HK-2 (cell line): ENCODE data around the gene MESP2.
A peak's percentile ranks its signal among the peaks of the same experiment; 100 is the strongest.
"Not testable (repeated sequence)": the region's sequence is repeated elsewhere in the genome, so short reads cannot be mapped to it uniquely, and the experiment has no call there.

Experiments used
- DNase-seq: peaks from one replicate; pipeline ENCODE4 v3.0.0-alpha.2; 2018; ENCODE audit not compliant: unreplicated experiment

Gene MESP2

DNA sequence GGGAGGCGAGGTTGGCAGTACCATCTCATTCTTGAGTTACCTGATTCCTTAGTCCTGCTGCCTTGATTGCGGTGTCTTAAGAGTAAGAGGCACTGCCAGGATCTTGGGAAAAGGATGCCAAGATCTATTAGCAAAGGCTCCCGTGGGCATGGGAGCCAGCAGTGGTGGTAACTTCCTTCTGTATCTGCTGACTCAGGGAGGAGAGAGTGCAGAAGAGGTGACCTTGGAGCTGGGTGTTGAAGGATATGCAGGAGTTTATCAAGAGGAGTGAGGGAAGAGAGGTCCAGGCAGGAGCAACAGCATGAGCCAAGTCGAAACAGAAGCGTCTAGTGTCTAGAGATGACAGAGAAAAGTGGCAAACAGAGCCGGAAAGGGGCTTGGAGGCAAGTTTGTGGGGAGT, 4.5 kb downstream of the MESP2 start:
- DNase-seq: no peak

DNA sequence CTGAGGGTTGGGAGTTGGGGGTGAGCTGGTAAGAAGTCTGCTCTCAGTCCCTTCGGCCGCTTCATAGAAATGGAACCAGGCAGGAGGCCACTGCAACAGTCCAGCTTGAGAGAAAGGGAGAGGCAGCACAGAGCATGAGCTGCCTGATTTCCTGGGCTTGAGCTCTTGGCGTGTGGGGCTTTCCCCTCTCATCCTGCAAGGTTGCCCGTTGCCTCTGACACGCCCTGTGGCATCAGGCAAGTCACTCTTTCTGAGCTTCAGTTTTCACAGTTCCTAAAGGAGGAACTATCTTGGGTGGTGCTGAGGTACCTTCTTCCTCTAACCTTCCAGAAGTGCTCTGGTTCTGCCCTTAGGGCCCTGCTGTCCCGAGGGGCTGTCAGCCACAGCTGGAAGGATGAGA, 4.9 kb downstream of the MESP2 start:
- no peak for DNase-seq

DNA sequence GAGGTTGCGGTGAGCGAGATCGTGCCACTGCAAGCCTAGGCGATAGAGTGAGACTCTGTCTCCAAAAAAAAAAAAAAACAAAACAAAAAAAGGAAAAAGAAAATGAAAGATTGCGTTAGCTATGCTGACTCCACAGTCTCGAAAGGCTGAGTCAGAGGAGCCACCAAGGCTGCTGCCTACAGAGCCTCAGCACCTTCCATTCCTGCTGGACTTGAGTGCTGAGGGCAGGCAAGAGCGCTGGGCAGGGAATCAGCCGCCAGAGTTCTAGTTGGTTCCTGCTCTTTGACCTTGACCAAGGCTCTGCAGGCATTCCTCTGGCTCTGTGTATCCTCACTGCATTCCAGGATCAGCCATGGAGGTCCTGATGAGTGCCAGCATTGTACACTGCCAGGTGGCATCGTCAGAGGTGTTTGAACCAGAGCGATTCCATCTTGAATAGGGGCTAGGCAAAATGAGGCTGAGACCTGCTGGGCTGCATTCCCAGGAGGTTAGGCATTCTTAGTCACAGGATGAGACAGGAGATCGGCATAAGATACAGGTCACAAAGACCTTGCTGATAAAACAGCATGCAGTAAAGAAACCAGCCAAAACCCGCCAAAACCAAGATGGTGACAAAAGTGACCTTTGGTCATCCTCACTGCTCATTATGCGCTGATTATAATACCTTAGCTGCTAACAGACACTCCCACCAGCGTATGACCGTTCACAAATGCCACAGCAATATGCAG, 5.9 kb downstream of the MESP2 start:
- peak; percentile 5 for DNase-seq

DNA sequence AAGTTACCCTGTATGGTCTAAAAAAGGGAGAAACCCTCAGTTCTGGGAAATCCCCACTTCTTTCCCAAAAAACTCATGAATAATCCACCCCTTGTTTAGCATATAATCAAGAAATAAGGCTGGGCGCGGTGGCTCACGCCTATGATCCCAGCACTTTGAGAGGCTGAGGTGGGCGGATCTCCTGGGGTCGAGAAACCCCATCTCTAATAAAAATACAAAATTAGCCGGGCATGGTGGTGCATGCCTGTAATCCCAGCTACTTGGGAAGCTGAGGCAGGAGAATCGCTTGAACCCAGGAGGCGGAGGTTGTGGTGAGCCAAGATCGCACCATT, 6.5 kb downstream of the MESP2 start:
- DNase-seq: not testable (repeated sequence)

DNA sequence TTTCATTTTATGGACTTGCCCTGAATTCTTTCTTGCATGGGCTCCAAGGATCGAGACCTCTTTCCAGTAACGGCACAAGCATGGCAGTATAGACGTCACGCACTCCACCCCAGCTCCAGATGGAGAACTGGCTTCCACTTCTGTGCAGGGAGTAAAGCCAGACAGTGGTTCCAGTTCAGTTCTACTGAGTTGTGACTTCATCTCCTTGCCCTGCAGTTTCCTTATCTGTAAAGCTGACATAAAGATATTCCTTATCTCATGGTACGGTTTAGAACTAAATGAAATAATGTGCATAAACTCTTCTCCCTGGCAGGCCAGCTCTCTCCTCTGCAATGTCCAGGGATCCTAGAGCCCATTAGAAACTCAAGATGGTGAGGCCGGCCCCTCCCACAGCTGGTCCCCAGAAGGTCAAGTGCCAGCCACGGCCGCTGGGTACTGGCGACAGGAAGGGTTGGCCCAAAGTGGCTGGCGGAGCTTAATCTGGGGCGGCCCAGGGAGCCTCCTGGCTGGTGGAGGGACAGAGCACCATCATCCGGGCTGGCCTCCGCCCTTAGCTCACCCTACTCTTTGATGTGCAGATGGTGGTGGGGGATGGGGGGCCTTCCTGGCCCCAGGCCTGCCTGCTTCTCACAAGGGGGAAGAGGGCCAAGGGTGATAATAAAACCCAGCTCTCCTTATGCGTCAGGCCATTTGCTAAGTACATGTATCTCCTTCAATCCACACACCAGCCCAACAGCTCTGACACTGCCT, 7.2 kb downstream of the MESP2 start:
- no peak for DNase-seq

DNA sequence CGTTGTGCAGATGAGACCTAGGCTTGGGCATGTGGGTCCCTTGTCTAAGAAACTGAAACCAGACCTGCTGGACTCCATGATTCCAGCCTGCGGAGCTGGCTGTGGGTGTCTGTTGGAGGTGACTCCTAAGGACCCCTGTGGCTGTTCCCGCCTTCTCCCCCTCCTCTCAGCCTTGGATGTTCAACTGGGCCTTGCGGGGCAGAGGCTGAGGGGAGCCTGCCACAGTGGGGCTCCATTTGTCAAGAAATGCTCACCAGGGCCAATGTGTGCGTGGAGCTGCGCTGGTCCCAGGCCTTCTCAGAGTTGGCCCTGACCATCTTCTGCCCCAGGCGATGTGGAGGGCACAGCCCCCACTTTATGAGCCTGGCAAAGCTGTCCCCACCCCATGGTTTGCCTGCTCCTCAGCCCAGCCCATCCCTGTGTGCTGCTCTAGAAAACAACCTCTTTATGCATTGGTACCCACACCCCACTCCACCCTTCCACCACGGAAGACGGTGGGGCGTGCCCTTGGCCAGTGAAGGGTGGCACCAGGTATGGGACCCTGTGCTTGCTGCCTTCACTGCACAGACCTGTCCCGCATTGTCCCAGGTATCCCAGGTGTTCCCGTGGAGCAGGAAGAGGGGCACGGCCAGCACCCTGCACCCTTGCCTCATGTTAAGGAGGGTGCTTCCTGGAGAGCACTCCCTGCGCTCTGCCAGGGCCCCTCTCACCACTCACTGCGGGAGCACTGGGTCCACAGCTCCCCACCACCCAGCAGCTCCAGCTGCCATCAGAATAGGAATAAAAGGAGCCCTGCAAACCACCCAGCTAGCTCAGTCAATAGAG, 7.9 kb downstream of the MESP2 start:
- DNase-seq: no peak

DNA sequence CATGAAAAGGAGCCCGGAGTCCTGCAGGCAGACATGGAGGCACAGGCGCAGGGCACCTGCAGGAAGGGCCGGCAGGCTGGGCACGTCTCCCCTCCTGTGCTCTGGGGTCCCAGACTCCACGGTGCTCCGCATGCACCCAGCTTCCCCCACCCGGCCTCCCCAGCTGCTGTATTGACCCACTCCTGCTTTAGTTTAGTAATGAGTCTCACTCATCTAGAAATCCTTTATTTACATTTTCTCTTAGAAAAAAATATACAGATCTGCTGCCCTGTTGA, 8.5 kb downstream of the MESP2 start:
- no peak for DNase-seq

DNA sequence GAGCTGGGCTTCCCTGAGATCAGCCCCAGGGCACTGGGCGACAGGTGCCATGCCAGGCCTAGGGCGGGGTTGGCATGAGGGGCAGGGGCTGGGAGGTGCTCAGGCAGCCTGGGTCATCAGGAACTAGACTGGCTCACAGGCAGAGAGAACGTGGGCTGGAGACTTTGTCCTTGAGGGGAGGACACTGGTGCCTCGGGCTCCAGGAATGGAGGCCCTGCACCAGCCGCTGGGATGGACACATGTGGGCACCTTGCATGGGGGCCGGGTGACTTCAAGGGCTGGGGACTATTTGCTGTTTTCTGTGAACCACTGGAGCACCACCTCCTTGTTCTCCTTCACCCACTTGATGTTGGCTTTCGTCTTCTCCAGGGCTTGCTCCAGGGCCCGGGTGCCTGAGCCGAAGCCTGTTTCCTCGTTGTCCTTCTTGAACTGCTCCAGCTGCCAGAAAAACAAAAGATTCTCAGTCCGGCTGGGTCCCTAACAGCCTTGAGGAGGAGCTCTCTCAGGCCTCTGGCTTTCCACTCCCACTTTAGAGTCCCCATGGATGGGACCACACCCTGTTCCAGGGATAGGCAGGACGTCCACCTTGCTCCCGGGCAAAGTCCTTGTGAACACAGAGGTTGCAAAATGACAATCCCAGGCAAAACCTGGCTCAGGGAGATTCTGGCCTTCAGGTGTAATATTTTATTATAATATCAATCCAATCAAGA, 9.1 kb downstream of the MESP2 start:
- DNase-seq: no peak

DNA sequence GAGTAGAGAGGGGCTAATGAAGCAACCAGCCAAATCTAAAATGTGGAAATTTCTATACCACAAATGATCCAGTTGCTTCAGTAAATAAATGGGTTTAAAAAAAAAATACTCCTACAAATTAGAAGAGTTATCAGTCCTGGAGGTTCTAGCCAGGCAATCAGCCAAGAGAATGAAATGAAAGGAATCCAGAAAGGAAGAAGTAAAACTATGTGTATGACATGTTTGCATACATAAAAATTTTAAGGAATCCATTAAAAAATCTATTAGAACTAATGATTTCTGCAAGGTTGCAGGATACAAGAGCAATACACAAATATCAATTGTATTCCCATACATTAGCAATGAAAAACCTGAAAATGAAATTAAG, 9.6 kb downstream of the MESP2 start:
- DNase-seq: no peak

DNA sequence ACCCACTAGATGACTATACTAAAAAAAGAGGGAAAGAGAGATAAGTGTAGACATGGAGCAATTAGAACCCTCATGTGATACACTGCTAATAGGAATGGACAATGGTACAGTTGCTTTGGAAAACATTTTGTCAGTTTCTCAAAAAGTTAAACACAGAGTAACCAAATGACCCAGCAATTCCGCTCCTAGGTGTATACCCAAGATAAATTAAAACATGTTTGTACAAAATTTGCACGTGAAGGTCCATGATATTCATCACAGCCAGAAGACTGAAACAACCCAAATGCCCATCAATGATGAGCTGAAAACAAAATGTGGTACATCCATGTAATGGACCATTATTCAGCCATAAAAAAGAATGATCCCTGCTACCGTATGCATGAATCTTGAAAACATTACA, 11.8 kb downstream of the MESP2 start:
- DNase-seq: no peak

DNA sequence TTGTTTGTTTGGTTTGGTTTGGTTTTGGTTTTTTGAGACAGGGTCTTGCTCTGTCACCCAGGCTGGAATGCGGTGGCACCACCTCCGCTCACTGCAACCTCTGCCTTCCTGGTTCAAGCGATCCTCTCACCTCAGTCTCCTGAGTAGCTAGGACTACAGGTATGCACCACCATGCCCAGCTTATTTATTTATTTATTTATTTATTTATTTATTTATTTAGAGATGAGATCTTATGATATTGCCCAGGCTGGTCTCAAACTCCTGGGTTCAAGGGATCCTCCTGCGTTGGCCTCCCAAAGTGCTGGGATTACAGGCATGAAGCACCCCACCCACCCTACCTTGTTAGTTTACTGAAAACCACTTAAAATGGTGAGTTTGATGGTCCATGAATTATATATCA, 12.5 kb downstream of the MESP2 start:
- not testable (repeated sequence) for DNase-seq

DNA sequence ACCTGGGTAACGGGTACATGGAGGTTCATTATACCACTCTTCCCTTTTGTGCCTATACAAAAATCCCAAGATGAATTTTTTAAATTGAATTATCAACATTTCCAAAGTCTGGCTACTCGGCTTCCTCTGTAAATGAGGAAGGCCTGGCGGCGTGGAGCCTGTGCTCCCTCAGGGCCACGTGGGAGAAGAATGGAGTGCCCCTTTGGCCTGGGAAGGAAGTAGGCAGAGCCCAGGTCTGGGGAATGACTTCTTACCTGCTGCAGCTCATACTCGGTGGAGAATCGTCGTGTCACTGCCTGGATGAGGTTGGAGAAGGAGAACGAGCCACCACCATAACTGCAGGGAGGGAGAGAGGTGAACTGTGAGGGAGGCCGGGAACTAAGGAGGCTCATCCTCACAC, 14.1 kb downstream of the MESP2 start:
- no peak for DNase-seq

DNA sequence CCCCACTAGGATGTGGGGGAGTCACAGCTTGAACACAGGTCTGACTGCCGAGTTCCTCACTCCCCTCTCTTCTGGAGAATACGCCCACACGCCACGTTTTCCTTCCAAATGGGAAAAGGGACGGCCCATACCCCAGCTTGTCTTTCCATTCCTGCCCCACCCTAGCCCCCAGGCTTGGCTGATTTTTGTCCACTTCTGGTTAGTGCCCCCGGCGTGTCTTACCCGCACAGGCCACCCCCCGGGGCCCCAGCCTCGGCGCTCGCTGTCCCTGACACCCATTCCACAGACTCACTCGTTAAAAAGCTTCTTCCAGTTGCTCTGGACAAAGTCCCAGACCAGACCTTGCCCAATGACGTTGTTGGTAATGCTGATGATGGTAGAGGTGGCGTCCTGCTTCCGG, 14.5 kb downstream of the MESP2 start:
- DNase-seq: no peak

DNA sequence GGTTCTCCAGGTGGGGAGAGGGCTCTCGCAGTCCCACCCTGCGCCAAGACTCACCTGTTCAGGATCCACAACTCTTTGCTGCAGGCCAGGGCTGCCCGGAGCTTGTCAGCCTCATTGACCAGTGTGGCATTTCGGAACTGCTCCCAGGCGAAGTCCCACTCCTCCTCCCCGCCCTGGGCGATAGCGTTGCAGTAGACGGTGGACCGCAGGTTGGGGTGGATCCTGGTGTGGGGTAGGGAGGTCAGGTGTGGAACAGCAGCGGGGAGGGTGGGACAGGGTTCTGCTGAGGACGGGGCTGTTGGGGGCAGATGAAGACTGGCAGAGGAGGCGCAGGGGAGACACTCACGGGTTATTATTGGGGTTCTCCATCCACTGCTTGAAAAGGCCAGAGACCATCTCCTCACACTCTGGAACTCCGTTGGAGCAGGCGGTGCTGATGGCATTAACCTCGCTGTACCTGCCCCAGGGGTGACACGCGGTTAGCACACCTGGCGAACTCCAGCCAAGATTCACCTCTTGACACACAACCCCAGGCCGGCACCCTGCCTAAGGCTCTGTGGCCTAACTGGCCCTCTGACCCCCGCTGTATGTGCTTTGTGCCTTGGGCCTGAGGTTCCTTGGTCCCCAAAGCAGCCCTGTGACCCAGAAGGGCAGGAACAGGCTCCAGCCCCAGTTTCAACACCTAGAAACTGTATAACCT, 16.1 kb downstream of the MESP2 start:
- DNase-seq: no peak

DNA sequence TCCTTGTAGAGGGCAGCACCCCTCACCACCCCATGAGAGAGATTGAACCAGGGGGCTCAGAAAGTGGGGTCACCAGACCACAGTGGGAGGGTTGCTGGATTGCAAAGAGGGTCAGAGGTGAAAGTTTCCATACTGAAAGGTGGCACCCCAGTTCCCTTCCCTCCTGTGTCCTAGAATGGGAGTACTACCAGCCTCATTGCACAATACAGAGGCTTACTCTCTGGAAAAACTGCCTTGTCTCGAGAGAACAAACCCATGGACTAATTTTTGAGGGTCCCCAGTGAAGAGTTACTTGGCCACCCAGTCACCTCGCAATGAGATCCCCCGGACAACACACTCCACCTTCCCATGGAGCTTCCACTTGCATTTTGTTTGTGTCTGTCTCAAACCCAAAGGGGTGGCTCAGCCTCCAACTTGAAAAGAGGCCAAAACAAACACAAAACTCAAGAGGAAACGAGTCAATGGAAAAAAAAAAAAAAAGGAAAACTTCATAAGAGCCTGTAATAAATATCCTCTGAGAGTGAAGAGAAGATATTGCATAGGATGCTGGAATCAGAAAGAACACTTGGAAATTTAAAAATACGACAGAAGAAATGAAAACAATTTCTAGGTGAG, 18.6 kb downstream of the MESP2 start:
- DNase-seq: no peak

DNA sequence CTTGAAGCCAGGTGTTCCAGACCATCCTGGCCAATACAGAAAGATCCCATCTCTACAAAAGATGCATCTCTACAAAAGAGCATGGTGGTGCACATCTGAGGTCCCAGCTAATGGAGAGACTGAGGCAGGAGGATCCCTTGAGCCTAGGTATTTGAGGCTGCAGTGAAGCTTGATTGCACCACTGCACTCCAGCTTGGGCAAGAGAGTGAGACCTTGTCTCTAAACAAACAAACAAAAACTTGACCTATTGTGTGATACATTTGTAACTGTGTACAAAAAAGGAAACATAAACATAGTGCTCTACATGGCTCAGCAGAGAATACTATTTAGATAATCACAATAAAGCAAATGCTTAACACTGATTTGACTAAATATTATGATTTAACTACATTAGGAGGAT, 19.9 kb downstream of the MESP2 start:
- DNase-seq: no peak

DNA sequence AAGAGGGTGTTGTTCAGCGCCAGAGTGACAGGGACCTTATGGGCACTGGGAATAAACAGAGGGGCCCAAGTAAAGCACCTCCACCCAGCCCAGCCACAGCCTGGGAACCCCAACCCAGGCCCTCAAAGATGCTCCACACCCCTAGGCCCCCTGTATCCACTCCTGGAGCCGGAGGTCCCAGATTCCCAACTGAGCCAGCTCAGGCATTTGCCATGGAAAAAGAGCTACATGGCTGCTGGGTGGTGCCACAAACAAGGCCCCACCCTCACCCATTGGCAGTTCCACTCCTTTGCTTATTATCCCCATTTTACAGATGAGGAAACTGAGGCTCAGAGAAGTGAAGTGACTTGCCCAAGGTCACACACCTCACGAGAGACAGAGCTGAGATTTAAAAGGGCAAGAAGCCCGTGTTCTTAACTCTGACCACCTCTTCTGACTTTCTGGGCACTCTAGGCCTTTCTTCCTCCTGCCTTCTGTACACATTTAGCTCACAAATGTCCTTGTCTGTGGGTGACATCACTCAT, 21.6 kb downstream of the MESP2 start:
- DNase-seq: no peak

DNA sequence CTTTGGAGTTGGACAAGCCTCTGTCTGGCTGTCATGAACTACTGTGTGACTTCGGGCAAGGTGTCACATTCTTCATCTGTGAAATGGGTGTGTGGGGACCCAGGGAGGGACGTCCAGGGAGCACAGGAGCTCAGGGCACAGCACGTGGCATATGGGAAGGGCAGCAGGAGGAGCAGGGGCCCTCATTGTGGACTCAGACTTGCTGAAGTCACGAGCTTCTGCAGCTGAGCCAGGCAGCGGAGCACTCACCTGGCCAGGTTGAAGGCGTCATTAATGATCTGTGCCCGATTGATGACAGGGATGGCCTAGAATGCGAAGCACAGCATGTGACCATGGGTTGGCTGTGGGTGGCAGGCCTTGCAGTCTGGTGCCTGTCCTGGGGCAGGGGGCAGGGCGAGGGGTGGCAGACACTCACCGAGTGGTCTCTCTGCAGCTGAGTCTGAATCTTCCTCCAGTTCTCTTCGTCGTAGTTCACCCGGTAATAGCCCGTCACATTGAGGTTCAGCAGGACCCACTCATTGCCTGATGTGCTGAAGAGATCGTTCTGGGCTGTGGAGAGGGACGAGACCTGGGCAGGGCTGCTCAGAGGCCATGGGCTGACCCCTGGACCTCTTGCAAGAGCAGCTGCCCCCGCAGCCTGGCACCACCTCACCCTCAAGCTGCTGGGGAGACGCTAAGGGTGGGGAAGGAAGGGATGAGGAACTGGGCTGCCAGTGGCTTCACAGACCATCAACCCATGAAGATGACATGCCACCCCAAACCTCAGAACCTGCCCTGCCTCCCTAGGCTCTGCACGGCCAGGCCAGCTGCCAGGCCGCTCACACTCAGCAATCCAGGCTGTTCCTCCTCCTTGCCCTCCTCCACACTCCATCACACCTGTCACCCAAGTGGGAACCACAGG, 23.1 kb downstream of the MESP2 start:
- DNase-seq: no peak

DNA sequence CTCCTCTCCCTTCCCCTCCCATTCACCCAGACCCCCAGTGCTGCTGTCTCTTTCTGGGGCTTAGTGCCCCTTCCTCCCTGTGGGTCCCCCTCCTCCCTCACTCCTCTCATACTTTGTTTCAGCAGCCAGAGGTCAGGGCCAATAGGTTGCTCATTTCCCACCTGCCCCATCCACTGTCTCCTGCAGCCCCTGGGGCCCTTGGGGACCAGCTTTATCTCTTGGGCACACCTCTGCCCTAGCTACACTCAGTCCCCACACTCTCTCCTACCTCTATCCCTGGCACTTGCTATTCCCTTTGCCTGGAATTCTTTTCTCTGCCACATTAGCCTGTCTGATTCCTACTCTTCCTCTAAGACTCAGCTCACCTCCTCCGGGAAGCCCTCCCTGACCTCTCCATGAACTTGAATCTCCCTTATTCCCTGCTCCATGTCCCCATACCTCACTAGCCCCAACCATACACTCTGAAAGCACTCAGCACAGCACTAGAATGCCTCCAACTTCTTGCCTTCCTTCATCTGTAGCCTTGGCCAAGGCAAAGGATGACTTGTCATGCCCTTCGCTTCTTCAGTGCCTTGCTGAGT, 23.9 kb downstream of the MESP2 start:
- DNase-seq: no peak
